GM18873 (cell line): ENCODE measurements around the gene LAMA5.

Experiments
- ATAC-seq: cut with Tn5 transposase; IDR thresholded peaks from one replicate; pipeline ENCODE4 v1.9.1; 2021; ENCODE audit warnings: mild to moderate bottlenecking, moderate library complexity, moderate number of reproducible peaks; ENCODE audit not compliant: unreplicated experiment, low FRiP score

Gene LAMA5

GRCh38 chr20:62320581-62321354 is 46.3 kb downstream of the LAMA5 start:
- no peak for ATAC-seq

GRCh38 chr20:62319346-62319909 is 47.7 kb downstream of the LAMA5 start:
- no peak for ATAC-seq

- ATAC-seq: no peak
These were observed 48.4 kb downstream of the LAMA5 start for GRCh38 chr20:62318400-62319345.

GRCh38 chr20:62317167-62317655 is 49.9 kb downstream of the LAMA5 start:
- no peak for ATAC-seq

GRCh38 chr20:62316331-62317166 is 50.6 kb downstream of the LAMA5 start:
- no peak for ATAC-seq

GRCh38 chr20:62315773-62316172 is 51.3 kb downstream of the LAMA5 start:
- no peak for ATAC-seq

GRCh38 chr20:62314711-62315302 is 52.3 kb downstream of the LAMA5 start:
- no peak for ATAC-seq

- ATAC-seq: no peak
These were observed 52.8 kb downstream of the LAMA5 start for GRCh38 chr20:62314339-62314638.

- no peak for ATAC-seq
These were observed 53.4 kb downstream of the LAMA5 start for GRCh38 chr20:62313460-62314338.

- ATAC-seq: no peak
These were observed 54.1 kb downstream of the LAMA5 start for GRCh38 chr20:62313021-62313420.

GRCh38 chr20:62312662-62312977 is 54.5 kb downstream of the LAMA5 start:
- ATAC-seq: no peak

- ATAC-seq: no peak
These were observed 55.1 kb downstream of the LAMA5 start for GRCh38 chr20:62311832-62312661.

GRCh38 chr20:62311150-62311549 is 56.0 kb downstream of the LAMA5 start:
- no peak for ATAC-seq

GRCh38 chr20:62310757-62311121 is 56.4 kb downstream of the LAMA5 start:
- no peak for ATAC-seq

- ATAC-seq: no peak
These were observed 57.0 kb downstream of the LAMA5 start for GRCh38 chr20:62309947-62310756.

- no peak for ATAC-seq
These were observed 57.7 kb downstream of the LAMA5 start for GRCh38 chr20:62309198-62309944.
